HCT116 (cell line): Measurements from ENCODE around the gene CISD1.

ENCODE experiments used
- ATF3 ChIP-seq: IDR thresholded peaks from 2 replicates; pipeline ENCODE4 v1.6.1; 2012
- CEBPB ChIP-seq: IDR thresholded peaks from 2 replicates; pipeline ENCODE4 v1.6.1; 2012; ENCODE audit warnings: low read depth
- CTCF ChIP-seq, 3 experiments: fragments of 200-600 bp in 1 of 3; sonication (generic) in 1 of 3; IDR thresholded peaks in 2 of 3; conservative IDR thresholded peaks in 1 of 3; 2 replicates each; pipeline ENCODE4 v1.5.1; 2012 to 2017; ENCODE audit warnings: low read depth in 2 of 3, low read length in 2 of 3, antibody characterized with exemption in 1 of 3, borderline replicate concordance in 1 of 3, control low read depth in 1 of 3, mild to moderate bottlenecking in 1 of 3, mixed read lengths in 1 of 3, mixed run types in 1 of 3, moderate library complexity in 1 of 3; ENCODE audit not compliant: insufficient read depth in 1 of 3
- EZH2 ChIP-seq: fragments of 200-600 bp; sonication (generic); IDR thresholded peaks from 2 replicates; pipeline ENCODE4 v1.6.1; 2017; ENCODE audit warnings: antibody characterized with exemption, mixed run types
- POLR2A ChIP-seq: IDR thresholded peaks from 2 replicates; pipeline ENCODE4 v1.7.0; 2011; ENCODE audit warnings: borderline replicate concordance; ENCODE audit not compliant: insufficient read depth, insufficient read length; ENCODE audit errors: extremely low read depth
- POLR2AphosphoS5 ChIP-seq: IDR thresholded peaks from 2 replicates; pipeline ENCODE4 v1.6.1; 2011; ENCODE audit warnings: mild to moderate bottlenecking, low read depth, low read length, moderate library complexity
- ZNF274 ChIP-seq: fragments of 200-500 bp; sonication (Bioruptor generic); IDR thresholded peaks from 2 replicates; pipeline ENCODE4 v1.6.1; 2014; ENCODE audit warnings: mild to moderate bottlenecking, low read depth, low read length, inconsistent platforms

- no peak for TF ChIP-seq POLR2AphosphoS5
- TF ChIP-seq POLR2A = no peak
- no peak for TF ChIP-seq CTCF (IDR thresholded peaks at IDR 0.05 in 2 of 3, conservative IDR thresholded peaks at IDR 0.05 in 1 of 3; ENCODE audit: borderline replicate concordance in 1 of 3, insufficient read depth in 1 of 3, low read depth in 2 of 3, low read length in 2 of 3)
- TF ChIP-seq EZH2 = no peak
- TF ChIP-seq CEBPB = no peak
- TF ChIP-seq ZNF274 = no peak
- no peak for TF ChIP-seq ATF3
These were observed 47.9 kb downstream of the CISD1 start for GRCh38 chr10:58316874-58317273.
